ENCODE data around the gene INPP5A. TPM values are rescaled to one million over a fixed set of nuclear protein-coding genes. Genes with fewer than 3 reads are reported as not detected.

INPP5A gene
- total and polyA plus RNA-seq, 2 of the 13 experiments (the other 11 are each of a cell fraction or from before 2014, with no cell fraction given): 17.5 to 37.9 TPM

GRCh38 chr10:132679217-132679595, 141.6 kb downstream of the INPP5A start:
- Histone ChIP-seq H4K20me1 (ENCODE audit: insufficient read depth, low read length) (no peaks in the 10 kb centered on the region), H3K4me2 (ENCODE audit: low read depth, low read length) (no peak overlapping the region), H3K36me3 (replicated peaks in 1 of 2; ENCODE audit: control insufficient read depth in 1 of 2, insufficient read depth in 2 of 2, low read length in 2 of 2) (no peaks in the 10 kb centered on the region; a peak in 1 of 5 replicates), H2AFZ (ENCODE audit: low read length) (no peak overlapping the region), H3K9ac (ENCODE audit: insufficient read depth, low read depth, low read length) (no peak overlapping the region), H3K27ac (ENCODE audit: extremely low read length, insufficient read depth, low read length) (no peak overlapping the region), H3K79me2 (ENCODE audit: insufficient read depth, low read length) (no peaks in the 10 kb centered on the region), H3K4me1 (ENCODE audit: insufficient read depth, low read length) (peaks cover 3% of the 10 kb centered on the region), H3K27me3 (ENCODE audit: control insufficient read depth in 1 of 2, insufficient read depth in 2 of 2, low read length in 2 of 2) (no peaks in the 10 kb centered on the region; a peak in 1 of 5 replicates), H3K9me3 (ENCODE audit: low read length) (no peaks in the 10 kb centered on the region), H3K4me3 (replicated peaks in 1 of 3; ENCODE audit: insufficient read depth in 1 of 3, low read depth in 2 of 3, low read length in 3 of 3) (no peak overlapping the region)
- CTCF ChIA-PET (ENCODE audit: low intra/inter-chr PET ratio, low total read pairs): no interaction called here
- no TSS peak for BruUV-seq (replicated peaks)
- DNase-seq (ENCODE audit: low spot score) (no peak), ATAC-seq (no peak), FAIRE-seq (no peak)
- intact Hi-C loops (cut with micrococcal nuclease; ENCODE audit: unreplicated experiment): no loop called here
- POLR2A ChIA-PET: no interaction called here
- in situ Hi-C loops (cut with HindIII; ENCODE audit: extremely low pct_ligation_motif_present, low pct_unique_long_range_greater_than_20kb): no loop called here
- whole genome bisulfite sequencing (ENCODE audit: low lambda C conversion rate): 98% methylated on average over 10 of the region's 10 CpGs
- TF ChIP-seq ZNF841 (CRISPR knock-in tag; IDR thresholded peaks at IDR 0.05; ENCODE audit: borderline replicate concordance): no peak
- no peak for TF ChIP-seq HNF1B (CRISPR knock-in tag; IDR thresholded peaks at IDR 0.05)

GRCh38 chr10:132679640-132680039, 142.1 kb downstream of the INPP5A start:
- no peaks in the 10 kb centered on the region; a peak in 1 of 5 replicates for H3K27me3 ChIP-seq (ENCODE audit: control insufficient read depth in 1 of 2, insufficient read depth in 2 of 2, low read length in 2 of 2)
- H3K36me3 ChIP-seq (replicated peaks in 1 of 2; ENCODE audit: control insufficient read depth in 1 of 2, insufficient read depth in 2 of 2, low read length in 2 of 2): no peaks in the 10 kb centered on the region; a peak in 1 of 5 replicates
- no peak for FAIRE-seq
- TF ChIP-seq CREB1 (IDR thresholded peaks at IDR 0.05): no peak
- TF ChIP-seq CREB1 (CRISPR knock-in tag; IDR thresholded peaks at IDR 0.05): no peak
- no peak for TF ChIP-seq THAP9 (CRISPR knock-in tag; IDR thresholded peaks at IDR 0.05; ENCODE audit: borderline replicate concordance)
- TF ChIP-seq, protein P1, sequence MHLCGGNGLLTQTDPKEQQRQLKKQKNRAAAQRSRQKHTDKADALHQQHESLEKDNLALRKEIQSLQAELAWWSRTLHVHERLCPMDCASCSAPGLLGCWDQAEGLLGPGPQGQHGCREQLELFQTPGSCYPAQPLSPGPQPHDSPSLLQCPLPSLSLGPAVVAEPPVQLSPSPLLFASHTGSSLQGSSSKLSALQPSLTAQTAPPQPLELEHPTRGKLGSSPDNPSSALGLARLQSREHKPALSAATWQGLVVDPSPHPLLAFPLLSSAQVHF (CRISPR knock-in tag; IDR thresholded peaks at IDR 0.05): no peak
- TF ChIP-seq PPARG (CRISPR knock-in tag; conservative IDR thresholded peaks at IDR 0.05): no peak
- no peak for TF ChIP-seq ZNF800 (CRISPR knock-in tag; IDR thresholded peaks at IDR 0.05)
- 93% methylated on average over 3 of the region's 3 CpGs for WGBS (ENCODE audit: low lambda C conversion rate)
- no TSS peak for BruUV-seq (replicated peaks)
- intact Hi-C loops (cut with micrococcal nuclease; ENCODE audit: unreplicated experiment): no loop called here
- no peak overlapping the region for H3K4me2 ChIP-seq (ENCODE audit: low read depth, low read length)
- peaks cover 7% of the 10 kb centered on the region for H3K4me1 ChIP-seq (ENCODE audit: insufficient read depth, low read length)
- no peak overlapping the region for H3K4me3 ChIP-seq (replicated peaks in 1 of 3; ENCODE audit: insufficient read depth in 1 of 3, low read depth in 2 of 3, low read length in 3 of 3)
- no peaks in the 10 kb centered on the region for H3K9me3 ChIP-seq (ENCODE audit: low read length)
- no peak overlapping the region for H2AFZ ChIP-seq (ENCODE audit: low read length)
- DNase-seq (ENCODE audit: low spot score): no peak
- H4K20me1 ChIP-seq (ENCODE audit: insufficient read depth, low read length): no peaks in the 10 kb centered on the region
- H3K79me2 ChIP-seq (ENCODE audit: insufficient read depth, low read length): no peaks in the 10 kb centered on the region
- ATAC-seq: no peak
- POLR2A ChIA-PET: no interaction called here
- no peak overlapping the region for H3K27ac ChIP-seq (ENCODE audit: extremely low read length, insufficient read depth, low read length)
- CTCF ChIA-PET (ENCODE audit: low intra/inter-chr PET ratio, low total read pairs): no interaction called here
- in situ Hi-C loops (cut with HindIII; ENCODE audit: extremely low pct_ligation_motif_present, low pct_unique_long_range_greater_than_20kb): no loop called here
- H3K9ac ChIP-seq (ENCODE audit: insufficient read depth, low read depth, low read length): no peak overlapping the region

Data from HepG2 (cell line).